Epithelial cell of esophagus (primary cell): Measurements from ENCODE around the gene ZNF608.

Experiments used
- DNase-seq: peaks from one replicate; pipeline ENCODE4 v3.0.0; 2010; ENCODE audit warnings: low read depth
- H3K4me3 ChIP-seq: 2 replicates; pipeline ENCODE4 v1.5.1; 2011; ENCODE audit warnings: mild to moderate bottlenecking, low read length, control low read depth
- CTCF ChIP-seq: IDR thresholded peaks from 2 replicates; pipeline ENCODE4 v1.5.1; 2011; ENCODE audit warnings: low read depth, mild to moderate bottlenecking, low read length, control low read depth, inconsistent platforms; ENCODE audit not compliant: insufficient read depth; ENCODE audit errors: missing control alignments

Gene ZNF608

GRCh38 chr5:124746916-124747790 lies 714 bp upstream of the ZNF608 start:
- peak overlapping the region; percentile 84 for H3K4me3 ChIP-seq
- peak; percentile 83 for DNase-seq
- no peak for TF ChIP-seq CTCF

DNA sequence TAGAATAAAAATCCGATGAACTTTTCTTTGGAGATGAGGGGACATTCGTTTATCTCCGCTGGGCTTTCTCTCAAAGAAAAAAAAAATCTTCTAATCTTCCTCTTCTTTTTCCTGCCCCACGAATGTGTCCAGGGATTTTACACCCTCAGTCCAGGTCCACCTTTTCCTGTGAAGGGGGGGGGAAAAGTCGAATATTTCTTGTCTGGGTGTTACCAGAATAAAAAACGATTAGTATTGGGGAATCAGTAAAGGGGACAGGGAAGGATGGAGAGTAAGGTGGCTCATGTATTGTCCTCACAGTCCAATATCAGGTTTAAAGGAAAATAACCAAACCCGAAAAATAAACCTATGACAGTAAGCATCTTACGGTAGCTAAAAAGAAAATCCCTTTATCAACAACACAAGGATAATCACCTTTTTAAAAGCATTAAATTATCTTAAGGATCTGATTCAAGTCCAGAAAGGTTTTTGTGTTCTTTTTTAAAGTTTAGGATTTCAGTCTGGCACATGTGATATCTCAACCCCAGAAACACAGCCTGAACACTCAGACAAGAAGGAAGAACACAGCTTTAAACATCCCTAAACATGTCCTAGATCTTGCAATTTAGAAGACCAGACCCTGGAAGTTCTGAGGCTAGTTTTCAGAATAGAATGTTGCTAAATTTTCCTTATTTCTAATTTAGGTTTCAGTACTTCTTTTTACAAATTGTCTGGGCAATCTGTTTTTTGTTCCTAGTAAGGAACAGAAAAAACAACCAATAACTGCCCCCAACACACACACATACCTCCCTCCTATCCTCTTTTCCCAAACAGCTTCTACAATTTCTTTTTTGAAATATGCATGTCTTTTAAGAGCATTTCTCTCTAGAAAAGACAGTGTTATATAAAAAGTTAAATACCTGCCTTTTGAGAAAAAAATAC lies 1.2 kb downstream of the ZNF608 start:
- DNase-seq, result no peak
- no peak for TF ChIP-seq CTCF
- peak overlapping the region; percentile 84 for H3K4me3 ChIP-seq

DNA sequence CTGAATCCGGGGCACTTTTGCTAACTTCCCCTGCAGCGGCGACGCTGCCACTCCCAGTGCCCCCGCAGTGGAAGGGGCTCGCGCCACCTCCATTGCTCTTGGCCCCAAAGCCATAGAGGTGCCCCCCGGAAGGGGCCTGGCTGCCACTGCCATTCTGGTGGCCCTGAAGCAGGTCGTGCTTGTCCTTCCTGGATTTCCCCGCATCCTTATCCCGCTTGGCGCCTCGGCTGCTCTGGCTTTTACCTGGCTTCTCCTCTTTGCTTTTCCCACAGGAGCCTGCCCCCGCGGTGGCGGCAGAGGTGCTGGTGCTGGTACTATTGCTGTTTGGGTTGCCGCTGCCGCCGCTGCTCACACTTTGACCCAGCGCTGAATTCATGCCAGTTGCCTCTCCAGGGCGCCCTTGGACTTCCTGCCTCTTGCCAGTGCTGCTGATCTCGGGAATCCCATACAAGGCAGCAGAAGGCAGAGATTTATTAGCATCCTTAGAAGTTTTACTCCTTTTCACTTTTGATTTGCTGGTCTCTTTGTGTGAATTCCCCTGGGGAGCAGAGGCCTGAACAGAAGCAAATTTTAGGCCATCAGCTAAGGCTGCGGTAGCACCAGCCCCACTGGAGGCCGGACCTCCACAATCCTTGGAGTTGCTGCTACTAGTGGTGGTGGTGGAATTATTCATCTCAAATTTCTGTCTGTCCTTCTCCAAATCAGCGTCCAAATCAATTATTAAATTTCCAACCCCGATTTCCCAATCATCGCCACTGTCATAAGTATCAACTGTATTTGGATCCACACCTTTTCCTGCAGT lies 2.1 kb downstream of the ZNF608 start:
- DNase-seq, result peak; percentile 38
- peak overlapping the region; percentile 84 for H3K4me3 ChIP-seq
- no peak for TF ChIP-seq CTCF

DNA sequence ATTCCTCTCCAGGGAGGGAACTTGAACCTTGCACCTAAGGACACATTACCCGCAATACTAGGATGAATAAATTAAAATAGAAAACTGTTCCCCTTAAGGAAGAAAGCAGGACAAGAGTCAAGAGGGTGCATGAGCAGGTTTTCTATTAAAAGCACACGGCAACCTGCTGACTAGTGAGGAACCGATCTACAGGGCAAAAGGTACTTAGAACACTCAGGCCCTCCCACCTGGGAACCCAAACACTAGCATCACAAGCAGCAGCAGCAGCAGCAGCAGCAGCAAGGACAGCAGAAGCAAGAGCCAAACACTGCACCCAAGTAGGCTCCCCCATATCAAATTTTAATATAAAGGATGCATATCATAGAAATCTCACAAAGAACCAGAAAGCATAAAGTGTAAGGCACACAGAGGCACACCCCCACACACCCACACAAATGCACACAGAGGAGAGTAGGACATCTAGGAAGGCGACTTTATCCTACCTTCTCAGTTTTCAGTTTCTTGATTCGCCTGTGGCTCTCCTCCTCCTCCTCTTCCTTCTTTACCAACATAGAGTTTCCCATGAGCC lies 2.8 kb downstream of the ZNF608 start:
- DNase-seq, result peak; percentile 27
- peak overlapping the region; percentile 84 for H3K4me3 ChIP-seq
- no peak for TF ChIP-seq CTCF

DNA sequence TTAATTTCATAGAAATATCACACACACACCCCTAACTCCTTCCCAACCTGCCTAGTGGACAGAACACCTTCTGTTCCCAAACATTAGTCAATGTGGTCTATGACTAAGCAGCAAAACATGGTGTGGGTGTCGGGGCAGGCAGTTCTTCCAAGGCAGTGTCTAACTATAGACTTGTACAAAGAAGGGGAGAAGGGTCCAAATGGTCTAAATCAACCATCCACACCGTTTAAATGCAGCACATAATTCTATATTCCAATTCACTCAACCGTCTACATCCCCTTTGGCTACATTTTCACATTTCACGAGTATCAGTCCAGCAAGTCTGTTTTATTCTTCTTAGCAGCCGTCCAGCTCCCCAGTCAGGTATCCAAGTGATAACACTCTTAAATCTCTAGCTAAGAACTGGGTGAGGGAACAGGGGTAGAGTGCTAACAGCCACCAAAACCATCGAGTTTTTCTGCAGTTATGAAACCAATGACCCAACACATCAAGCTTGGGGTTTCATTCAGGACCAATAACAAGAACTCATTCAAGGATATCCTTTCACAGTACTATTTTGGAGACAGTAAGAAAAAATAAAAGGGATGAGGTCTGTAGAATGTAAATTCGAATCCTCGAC lies 3.3 kb downstream of the ZNF608 start:
- H3K4me3 ChIP-seq, result peak overlapping the region; percentile 84
- TF ChIP-seq CTCF, result no peak
- DNase-seq, result peak; percentile 92

DNA sequence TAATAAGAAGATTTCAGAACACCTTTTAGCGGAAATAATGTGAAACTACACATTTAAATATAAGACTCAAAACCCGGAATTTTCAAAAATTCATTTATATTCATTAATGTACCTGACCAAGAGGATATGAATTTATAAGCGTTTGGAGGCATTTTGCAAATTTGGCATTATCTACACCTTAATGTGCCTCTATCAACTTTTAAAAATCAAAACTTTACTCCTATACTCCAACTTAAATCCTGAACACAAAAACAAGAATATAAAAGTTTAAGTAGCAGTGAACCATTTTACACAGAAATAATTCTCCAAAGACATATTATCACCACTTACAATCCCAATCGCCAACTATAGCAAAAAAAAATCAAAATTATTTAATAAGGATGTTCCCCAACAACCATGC lies 3.9 kb downstream of the ZNF608 start:
- H3K4me3 ChIP-seq, result peak overlapping the region; percentile 84
- no peak for DNase-seq
- TF ChIP-seq CTCF, result no peak
